ENCODE data around the gene EEA1. TPM values are rescaled to one million over a fixed set of nuclear protein-coding genes. Genes with fewer than 3 reads are reported as not detected.

Gene EEA1
- total and polyA plus RNA-seq, 12 donors, result 2.5 to 36.9 (median 21.4) TPM

- no peak overlapping the region for H3K4me3 ChIP-seq
- peaks cover 0 to 12% of the 10 kb centered on the region in 2 donors for H3K4me1 ChIP-seq (replicated peaks in 1 of 2)
- TF ChIP-seq CTCF (IDR thresholded peaks at IDR 0.05) (no peak), POLR2A (IDR thresholded peaks at IDR 0.05) (no peak)
- intact Hi-C loops (cut with DNase I), result no loop called here
- H3K36me3 ChIP-seq (replicated peaks in 1 of 2), result no peaks in the 10 kb centered on the region
- no peak overlapping the region for H3K27ac ChIP-seq
- peak in 3 of 7 donors; percentile 36 to 45 (median 40) for DNase-seq
- no peaks in the 10 kb centered on the region for H3K9me3 ChIP-seq (replicated peaks in 1 of 3)
- H3K27me3 ChIP-seq, result no peaks in the 10 kb centered on the region
- WGBS, 4 donors, result 71 to 78% (median 74%) methylated on average over 7 of the region's 7 CpGs
These were observed 23.1 kb downstream of the EEA1 start for GRCh38 chr12:92905811-92906554.

GRCh38 chr12:92905258-92905810 lies 23.8 kb downstream of the EEA1 start:
- H3K4me3 ChIP-seq, result no peak overlapping the region
- no peaks in the 10 kb centered on the region for H3K9me3 ChIP-seq (replicated peaks in 1 of 3)
- DNase-seq, result no peak
- no peaks in the 10 kb centered on the region for H3K27me3 ChIP-seq
- TF ChIP-seq POLR2A (IDR thresholded peaks at IDR 0.05) (no peak), CTCF (IDR thresholded peaks at IDR 0.05) (no peak)
- H3K27ac ChIP-seq, result no peak overlapping the region
- peaks cover under 1 to 18% of the 10 kb centered on the region in 2 donors for H3K4me1 ChIP-seq (replicated peaks in 1 of 2)
- WGBS, 4 donors, result 86 to 93% (median 91%) methylated on average over 9 of the region's 9 CpGs
- intact Hi-C loops (cut with DNase I), result no loop called here
- H3K36me3 ChIP-seq (replicated peaks in 1 of 2), result no peaks in the 10 kb centered on the region

GRCh38 chr12:92900941-92901340 lies 28.2 kb downstream of the EEA1 start:
- H3K36me3 ChIP-seq (replicated peaks in 1 of 2), result no peaks in the 10 kb centered on the region
- H3K4me1 ChIP-seq (replicated peaks in 1 of 2), result peaks cover 12 to 27% of the 10 kb centered on the region in 2 donors
- TF ChIP-seq POLR2A (IDR thresholded peaks at IDR 0.05) (no peak), CTCF (IDR thresholded peaks at IDR 0.05) (no peak)
- no peak for DNase-seq
- no peaks in the 10 kb centered on the region for H3K27me3 ChIP-seq
- H3K4me3 ChIP-seq, result no peak overlapping the region
- H3K9me3 ChIP-seq (replicated peaks in 1 of 3), result no peaks in the 10 kb centered on the region
- WGBS, 4 donors, result 84 to 90% (median 89%) methylated on average over 6 of the region's 6 CpGs
- intact Hi-C loops (cut with DNase I), result no loop called here
- H3K27ac ChIP-seq, result peak overlapping the region in 1 of 5 donors; percentile 64

GRCh38 chr12:92899386-92900001 lies 29.6 kb downstream of the EEA1 start:
- H3K4me3 ChIP-seq, result no peak overlapping the region
- peak overlapping the region; percentile 15 to 90 (median 82) for H3K27ac ChIP-seq
- DNase-seq, result peak; percentile 82 to 97 (median 92)
- TF ChIP-seq POLR2A (IDR thresholded peaks at IDR 0.05) (peak in 1 of 2 donors; percentile 59), CTCF (IDR thresholded peaks at IDR 0.05) (no peak)
- H3K36me3 ChIP-seq (replicated peaks in 1 of 2), result no peaks in the 10 kb centered on the region
- intact Hi-C loops (cut with DNase I), result no loop called here
- H3K27me3 ChIP-seq, result no peaks in the 10 kb centered on the region
- H3K9me3 ChIP-seq (replicated peaks in 1 of 3), result no peaks in the 10 kb centered on the region
- WGBS, 4 donors, result 10 to 19% (median 13%) methylated on average over 3 of the region's 3 CpGs
- peaks cover 12 to 24% of the 10 kb centered on the region in 2 donors for H3K4me1 ChIP-seq (replicated peaks in 1 of 2)
